HG02884 (cell line): ENCODE results near the gene WDFY1.

ENCODE experiments used
- ATAC-seq: cut with Tn5 transposase; IDR thresholded peaks from one replicate; pipeline ENCODE4 v1.9.1; 2021; ENCODE audit warnings: mild to moderate bottlenecking, moderate library complexity; ENCODE audit not compliant: unreplicated experiment

Gene WDFY1

DNA sequence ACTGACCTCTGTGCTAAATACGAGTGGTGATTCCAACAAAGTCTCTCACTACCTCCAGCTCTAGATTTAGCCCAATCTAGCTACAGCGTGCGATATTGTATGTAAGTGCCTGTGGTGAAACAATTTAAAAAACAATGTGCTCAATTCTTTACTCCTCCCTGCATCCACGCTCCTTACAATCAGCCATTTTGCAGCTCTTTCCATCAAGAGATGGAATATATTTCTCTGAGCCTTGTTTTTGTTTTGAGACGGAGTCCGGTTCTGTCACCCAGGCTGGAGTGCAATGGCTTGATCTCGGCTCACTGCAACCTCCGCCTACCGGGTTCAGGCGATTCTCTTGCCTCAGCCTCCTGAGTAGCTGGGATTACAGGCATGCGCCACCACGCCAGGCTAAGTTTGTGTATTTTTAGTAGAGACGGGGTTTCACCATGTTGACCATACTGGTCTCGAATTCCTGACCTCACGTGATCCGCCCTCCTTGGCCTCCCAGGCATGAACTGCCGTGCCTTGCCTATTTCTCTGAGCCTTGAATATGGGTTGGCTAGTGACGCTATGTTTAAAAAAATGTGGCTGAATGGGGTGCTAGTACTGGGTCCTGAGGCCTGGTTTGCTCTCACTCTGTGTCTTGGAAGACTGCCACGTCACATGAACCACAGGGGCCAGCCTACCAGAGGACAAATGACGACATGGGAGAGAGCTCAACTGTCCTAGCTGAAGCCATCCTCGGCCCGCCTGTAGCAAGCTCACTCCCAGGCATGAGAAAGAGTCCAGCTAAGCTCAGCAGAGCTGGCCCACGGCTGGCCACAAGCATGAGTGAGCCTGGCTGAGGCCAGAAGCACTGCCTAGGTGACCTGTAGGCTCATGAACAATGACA lies 14.8 kb downstream of the WDFY1 start:
- no peak for ATAC-seq

DNA sequence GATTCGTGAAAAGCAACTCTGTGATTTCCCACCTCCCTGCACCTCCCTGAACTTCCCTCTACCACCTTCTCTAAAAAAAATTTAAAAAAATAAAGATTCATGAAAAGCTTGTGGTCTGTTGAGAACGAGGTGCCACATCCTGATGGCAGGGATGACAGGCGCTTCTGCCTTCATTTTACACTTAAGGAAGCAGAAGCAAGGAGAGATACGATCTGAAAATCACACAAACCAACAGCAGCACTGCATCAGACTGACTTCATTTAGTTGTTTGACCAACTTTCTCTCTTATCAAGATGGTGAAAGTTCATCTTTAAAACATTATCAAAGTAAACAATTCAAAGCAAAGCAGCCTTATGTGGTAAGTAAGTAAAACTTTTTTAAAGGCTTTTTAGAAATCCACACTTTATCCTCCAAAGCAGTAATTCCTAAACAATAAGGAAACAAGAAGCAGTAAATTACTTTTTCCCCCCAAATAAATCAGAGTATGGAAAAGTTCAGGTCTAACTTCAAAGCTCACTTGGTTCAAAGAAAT lies 15.5 kb downstream of the WDFY1 start:
- ATAC-seq = no peak

DNA sequence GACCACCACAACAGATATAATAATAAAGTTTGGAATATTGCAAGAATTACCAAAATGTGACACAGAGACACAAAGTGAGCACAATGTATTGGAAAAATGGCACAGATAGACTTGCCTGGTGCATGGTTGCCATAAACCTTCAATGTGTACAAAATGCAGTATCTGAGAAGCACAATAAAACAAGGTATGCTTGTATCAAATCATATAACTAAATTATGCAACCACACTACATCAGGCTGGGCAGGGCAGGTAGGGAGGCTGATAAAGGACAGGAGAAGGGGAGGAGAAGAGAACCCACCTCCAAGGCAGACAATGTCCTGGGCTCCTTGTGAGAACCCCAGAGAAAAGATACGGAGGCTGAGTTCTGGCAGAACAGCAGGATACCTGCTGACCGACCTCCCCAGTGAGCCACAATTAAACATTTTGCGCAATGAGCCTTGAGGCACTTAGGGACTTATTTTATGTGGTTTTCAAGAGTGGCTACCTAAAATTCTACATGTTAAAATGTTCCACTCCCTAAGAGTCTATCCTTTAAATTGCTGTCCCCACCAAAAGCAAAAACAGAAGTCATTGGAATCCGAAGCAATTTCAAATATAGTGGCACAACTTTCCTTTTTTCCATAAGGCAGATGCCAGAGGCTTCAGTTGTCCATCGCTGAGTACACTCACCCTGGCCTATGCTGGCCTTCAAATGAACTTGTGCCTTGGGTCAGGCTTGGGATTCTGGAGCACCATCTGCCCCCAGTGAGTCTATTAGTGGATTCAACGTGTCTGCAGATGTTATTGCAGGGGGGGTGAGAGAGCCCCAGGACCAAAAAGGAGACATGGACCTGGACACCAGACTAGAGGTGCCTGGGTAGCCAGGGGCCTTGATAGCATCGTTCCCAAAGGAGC lies 16.8 kb downstream of the WDFY1 start:
- no peak for ATAC-seq

DNA sequence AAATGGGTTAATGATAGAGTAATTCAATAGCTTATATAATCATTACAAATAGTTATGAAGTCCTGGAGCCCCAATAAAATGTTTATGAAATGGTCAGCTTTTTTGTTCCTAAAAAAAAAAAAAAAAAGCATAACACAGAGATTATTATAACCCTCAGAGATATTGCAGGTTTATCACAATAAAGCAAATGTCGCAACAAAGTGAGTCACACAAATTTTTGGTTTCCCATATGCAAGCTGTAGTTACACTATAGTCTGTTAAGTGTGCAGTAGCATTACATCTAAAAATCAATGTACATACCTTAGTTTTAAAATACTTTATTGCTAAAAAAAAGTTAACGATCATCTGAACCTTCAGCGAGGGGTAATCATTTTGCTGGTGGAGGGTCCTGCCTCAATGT lies 20.0 kb downstream of the WDFY1 start:
- ATAC-seq = no peak

DNA sequence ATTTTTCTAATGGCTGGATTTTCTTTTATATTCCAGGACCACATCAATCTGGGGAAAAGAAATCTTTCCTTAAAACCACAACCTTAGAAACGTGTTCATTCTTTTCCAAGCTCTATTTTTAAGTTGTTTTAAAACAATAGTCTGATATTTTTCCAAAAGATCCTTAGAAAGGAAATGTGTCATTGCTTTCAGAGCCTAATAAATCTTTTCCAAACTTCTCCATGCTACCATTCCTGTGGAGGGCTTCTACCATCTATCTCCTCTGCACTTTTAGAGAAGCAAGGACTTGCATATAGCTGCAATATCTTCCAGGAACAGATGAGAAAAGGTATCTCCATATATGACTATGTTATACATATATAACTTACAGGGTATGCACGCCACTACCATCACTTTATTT lies 21.2 kb downstream of the WDFY1 start:
- no peak for ATAC-seq

DNA sequence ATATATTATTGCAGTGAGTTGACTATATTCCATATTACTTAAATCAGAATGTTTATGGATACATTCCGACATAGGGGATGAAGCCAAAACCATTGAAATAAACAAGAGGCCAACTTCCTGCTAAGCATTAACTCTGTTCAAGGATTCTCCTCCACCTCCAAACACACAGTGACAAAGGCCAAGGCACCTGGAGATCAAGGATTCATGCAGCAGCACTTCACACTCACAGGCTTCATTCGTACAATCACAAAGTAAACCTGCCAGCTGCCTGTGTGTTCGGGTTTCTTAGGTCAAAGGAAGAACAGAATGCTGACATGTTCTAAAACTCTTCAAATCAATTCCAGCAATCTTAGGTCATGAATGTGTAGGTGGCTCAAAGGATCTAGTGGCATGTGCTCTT lies 22.8 kb downstream of the WDFY1 start:
- ATAC-seq = no peak

DNA sequence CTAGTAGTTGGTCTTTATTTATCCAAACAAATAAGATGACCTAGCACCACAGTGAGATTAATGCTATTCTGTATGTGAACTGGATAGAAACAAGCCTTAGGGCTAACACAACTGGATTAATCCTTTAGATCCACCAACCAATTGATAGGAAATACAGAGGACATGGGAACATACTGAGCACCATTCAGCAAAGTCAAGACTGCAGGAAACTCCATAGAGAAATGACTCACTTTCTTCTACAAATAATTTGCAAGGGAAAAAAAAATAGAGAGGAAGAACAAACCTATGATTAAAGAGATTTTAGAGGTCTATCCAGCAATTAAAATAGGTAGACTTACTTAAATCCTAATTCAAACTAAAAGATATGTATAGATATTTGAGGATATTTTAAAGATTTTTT lies 23.9 kb downstream of the WDFY1 start:
- no peak for ATAC-seq

DNA sequence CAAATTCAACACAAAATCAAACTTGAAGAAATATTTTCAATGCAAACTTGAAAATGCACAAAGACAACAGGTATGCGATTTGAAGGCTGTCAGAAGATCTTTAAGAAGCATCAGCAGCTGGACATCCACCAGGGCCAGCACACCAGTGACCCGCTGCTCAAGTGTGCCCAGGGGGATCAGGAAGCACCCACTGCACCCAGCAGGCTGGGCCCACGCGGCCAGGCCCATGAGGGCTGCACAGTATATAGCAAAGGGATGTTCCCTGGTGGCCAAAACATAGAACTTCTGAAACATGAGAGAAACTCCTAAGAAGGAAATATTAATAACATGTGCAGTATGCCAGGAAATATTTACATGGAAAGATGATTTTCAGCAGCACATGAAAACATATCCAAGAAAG lies 25.0 kb downstream of the WDFY1 start:
- ATAC-seq = no peak

DNA sequence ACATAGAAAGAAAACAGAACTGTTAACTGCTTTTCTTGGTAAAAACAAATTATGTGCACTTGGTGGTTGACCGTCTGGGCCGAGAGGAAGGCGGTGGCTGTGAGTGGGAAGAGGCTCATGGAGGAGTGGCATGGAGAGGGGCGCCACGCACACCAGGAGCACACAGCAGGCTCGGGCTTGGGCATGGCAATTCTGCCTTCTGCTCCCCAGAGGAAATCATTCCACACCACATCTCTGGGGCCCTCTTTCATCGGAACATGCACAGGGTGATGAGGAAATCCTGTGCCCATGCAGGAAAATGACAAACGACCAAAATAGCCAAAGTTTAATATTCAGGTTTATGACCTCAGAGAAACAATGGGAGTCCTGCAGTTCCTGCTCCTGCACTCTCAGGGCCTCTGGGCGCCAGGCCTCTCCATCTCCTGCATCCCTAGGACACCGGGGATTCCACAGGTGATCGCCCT lies 26.4 kb downstream of the WDFY1 start:
- ATAC-seq = no peak

DNA sequence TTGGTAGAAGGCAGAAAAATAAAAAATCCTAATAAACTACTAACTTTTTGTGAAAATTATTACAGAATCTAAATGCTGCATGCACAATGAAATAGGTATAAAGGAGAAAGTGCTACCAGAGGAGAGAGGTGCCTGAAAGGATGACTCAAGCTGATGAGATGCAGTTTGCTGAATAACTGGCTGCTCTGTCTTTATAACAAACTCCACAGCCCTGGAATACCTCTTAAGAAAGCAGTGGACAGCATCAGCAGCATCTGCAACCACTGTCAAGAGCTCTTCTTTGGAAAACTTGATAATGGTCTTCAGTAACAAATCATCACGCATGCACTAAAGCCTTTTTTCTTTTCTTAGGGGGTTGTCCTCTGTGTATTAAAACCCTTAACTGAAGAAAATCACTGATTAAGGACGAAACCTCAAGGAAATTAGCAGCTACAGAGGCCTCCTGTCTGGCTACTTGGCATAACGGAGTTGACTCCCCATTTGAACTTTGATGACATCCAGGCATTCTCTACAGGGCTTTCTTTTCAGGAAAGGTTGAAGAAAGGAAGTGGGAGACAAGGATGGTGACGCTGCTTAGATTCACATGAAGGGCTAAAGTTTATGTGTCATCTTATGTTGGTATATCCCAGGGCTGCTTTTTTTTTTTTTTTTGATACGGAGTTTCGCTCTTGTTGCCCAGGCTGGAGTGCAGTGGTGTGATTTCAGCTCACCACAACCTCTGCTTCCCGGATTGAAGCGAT lies 28.8 kb downstream of the WDFY1 start:
- ATAC-seq = no peak

DNA sequence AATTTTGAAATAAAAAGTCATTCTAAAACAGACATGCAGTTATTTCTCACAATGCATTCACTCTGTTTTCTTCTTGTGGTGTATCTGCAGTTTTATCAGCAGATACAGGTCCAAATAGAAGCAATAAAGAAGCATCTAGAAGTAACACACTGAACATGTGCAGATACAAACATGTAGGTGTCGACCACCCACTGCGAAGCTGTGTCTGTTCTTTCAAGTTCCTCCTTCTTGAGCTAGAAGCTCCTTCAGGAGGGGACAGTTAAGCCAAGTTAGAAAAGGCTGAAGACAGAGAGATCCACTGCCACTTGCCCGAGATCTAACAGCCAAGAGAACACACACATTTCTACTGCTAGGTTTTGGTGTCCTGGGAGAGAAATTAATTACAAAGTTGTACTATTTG lies 30.1 kb downstream of the WDFY1 start:
- no peak for ATAC-seq

DNA sequence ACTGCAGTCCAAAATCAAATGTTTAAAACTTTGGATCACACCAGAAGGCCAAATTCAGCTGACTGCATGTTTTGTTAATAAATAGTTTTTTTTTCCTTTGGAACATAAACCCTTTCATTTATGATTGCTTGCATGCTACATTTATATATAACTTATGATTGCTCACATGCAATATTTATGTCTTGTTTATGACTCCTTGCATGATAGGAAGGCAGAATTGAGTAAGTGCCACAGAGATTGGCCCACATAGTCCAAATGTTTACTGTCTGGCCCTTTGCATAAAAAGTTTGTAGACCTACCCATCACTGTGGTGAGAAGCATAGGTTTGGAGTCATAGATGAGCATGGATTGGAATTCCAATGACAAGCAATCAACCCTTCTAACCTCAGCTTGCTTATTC lies 30.8 kb downstream of the WDFY1 start:
- no peak for ATAC-seq

DNA sequence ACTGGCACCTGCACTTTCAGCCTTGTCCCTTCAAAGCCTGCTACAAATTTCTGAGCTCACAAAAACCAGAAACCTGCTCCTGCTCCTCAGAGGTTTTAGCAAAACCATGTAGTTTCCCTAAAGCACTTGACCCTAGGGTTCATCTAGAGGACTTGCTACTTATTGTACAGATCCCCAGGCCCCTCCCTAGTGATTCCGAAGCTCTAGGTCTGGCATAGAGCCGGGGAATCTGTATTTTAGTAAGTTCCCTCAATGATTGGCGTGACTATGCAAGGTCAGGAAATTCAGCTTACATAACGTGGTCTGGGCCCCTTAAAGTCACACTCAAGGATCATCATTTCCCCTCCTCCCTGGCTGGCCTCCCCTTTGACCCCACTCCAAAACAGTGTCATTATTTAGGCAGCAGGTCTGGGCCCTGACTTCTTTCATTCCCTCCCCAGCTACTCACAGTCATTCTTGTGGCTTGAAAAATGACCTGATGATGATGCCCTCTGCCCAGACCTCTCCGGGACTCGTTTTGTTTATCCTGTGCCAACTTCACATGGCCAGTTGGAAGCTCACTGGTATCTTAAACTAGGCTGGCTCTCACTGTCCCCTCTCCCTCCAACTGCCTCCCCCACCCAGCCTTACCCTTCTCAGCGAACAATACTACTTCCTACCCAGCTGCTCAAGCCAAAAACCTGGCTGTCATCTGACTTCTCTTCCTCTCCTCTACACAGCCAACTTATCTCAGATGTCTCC lies 36.0 kb downstream of the WDFY1 start:
- no peak for ATAC-seq

DNA sequence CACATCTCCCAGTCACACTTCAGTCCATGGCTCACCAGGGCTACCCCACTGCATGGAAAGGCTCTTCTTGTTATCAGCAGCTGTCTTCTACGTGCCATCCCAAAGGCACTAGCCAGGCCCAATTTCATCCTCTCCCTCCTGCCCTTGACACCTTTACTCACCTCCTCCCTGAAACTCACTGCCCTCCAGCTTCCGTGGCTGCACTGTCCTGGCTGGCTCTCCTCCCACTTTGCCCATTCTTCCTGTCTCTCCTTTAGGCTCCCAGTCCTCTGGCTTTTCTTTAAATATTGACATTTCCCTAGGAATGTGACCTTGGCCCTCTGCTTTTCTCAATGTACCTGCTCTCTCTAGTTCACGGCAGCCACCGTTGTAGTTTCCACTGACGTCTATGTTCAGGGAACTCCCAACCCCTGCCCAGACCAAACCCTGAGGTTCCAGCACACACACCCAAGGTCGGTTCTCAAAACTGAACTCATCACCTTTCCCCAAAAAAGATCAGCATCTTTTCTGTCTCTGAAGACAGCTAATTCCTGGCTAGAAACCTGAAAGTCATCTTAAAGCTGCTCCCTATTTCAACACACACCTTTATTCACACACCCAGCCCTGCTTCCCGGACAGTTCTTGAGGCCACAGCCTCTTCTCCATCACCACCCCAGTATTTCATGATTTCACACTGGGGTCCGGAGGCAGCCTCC lies 36.7 kb downstream of the WDFY1 start:
- ATAC-seq = no peak

DNA sequence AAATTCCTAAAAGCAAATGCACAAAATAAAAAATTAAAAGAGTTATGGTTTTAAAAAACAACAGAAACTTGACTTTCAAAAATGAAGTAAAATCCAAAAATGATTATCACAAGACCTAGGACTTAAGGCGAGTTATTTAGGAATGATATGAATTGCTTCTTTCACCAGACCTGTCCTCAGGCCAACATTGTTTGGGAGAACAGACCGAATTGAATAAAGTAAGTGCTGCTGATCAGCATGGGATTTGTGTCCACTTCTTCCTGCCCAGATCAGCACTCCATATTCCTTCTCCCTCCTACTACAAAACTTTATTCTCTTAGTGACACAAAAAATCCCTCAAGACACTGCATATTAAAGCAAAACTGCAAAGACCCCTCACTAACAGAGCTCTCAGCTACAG lies 39.1 kb downstream of the WDFY1 start:
- ATAC-seq = no peak

DNA sequence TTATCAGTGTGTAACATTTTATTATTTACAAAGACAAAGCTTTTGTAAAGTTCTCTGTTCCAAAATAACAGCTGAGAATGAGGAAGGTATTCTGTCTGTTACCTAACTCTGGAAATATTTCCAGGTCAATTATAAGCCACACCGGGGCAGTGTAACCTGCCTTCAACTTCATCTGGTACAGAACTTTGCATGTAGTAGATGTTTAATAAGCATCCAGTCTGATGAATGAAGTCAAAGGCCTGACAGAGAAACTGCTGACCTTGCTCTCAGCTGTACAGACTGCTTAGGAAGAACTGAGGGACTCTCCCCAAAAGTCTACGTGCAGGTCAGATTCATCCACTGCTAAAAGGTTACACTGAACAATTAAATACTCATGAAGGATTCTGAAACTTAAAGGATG lies 43.3 kb downstream of the WDFY1 start:
- no peak for ATAC-seq

DNA sequence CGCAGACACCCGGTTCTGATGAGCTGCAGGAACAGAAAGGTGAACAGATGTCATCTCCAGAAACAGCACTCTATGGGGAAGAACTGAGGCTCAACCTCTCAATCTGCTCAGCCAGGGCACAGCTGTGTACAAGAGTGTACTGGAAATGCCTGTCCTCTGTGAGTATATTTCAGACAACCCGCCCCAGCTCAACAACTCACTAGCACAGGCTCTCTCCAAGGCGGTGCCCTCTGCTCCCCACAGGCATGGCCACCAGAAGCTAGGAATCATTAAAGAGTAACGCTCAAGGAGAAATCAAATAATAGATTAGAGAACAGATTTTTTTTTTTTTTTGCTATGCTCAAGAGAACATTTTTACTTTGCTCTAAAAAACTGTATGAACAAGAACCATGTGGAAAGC lies 43.8 kb downstream of the WDFY1 start:
- no peak for ATAC-seq

DNA sequence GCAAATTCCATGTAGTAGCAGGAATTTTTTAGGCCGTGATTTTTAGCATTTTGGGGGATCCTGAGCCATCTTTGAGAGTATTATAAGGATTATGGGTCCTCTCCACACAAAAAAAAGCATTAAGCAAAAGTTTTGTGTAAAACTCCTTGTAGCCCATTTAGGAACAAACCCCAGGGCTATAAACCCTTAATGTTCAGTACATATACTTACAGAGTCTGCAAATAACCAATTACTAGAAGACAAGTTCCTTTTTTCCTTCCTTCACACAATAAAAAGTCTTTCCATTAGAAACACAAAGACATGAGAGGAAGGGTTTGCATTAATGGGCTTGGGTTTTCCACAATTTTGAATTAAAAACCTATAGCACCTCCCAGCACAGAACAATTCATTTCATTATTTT lies 44.6 kb downstream of the WDFY1 start:
- ATAC-seq = no peak

DNA sequence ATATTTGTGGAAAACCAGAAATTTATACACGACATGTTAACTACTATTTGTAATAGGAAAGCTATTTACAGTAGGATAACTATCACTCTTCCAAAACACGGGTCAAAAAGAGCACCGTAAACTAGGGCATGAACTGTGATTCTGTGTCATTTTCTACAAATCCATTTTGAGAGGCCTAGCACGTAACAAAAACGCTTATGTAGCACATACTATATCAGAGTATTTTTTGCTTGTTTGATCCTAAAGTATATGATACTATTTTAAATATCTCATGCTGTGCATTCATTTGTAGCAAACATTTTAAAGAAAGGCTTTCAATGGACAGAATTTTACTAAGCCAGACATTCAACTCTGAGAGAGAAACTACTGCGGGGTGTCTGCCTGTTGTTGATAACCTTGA lies 45.1 kb downstream of the WDFY1 start:
- no peak for ATAC-seq
